GM19193 (cell line): ENCODE results near the gene LRRC51.

ENCODE experiments used
- POLR2A ChIP-seq: IDR thresholded peaks from 4 replicates; pipeline ENCODE4 v1.6.1; 2011; ENCODE audit not compliant: insufficient read depth, insufficient read length; ENCODE audit errors: extremely low read depth

LRRC51 gene

GRCh38 chr11:72136684-72137262 lies 56.1 kb downstream of the LRRC51 start:
- no peak for TF ChIP-seq POLR2A

GRCh38 chr11:72138821-72139390 lies 58.3 kb downstream of the LRRC51 start:
- TF ChIP-seq POLR2A = no peak

- no peak for TF ChIP-seq POLR2A
These were observed 58.9 kb downstream of the LRRC51 start for GRCh38 chr11:72139500-72139899.

DNA sequence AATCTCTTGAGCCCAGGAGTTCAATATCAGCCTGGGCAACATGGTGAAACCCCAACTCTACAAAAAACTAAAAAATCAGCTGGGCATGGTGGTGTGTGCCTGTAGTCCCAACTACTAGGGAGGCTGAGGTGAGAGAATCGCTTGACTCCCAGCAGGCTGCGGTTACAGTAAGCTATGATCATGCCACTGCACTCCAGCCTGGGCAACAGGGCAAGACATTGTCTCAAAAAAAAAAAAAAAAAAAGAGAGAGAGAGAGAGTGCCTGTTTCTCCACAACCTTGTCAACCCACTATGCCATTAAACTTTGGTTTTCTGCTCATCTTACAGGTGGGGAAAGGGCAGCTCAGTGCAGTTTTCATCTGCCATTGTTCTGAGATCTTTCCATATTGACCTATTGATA lies 60.0 kb downstream of the LRRC51 start:
- TF ChIP-seq POLR2A = no peak

GRCh38 chr11:72141066-72141465 lies 60.4 kb downstream of the LRRC51 start:
- no peak for TF ChIP-seq POLR2A

GRCh38 chr11:72144807-72145565 lies 64.3 kb downstream of the LRRC51 start:
- no peak for TF ChIP-seq POLR2A
